Naive thymus-derived CD4-positive, alpha-beta T cell (primary cell): ENCODE results near the gene EXT2. TPM values are rescaled to one million over a fixed set of nuclear protein-coding genes. Genes with fewer than 3 reads are reported as not detected.

ENCODE experiments used
- ATAC-seq: fragments of 150-1000 bp; cut with Tn5 transposase; 2 replicates; pipeline ENCODE4 v1.10.0; 2021; ENCODE audit warnings: mild to moderate bottlenecking, moderate library complexity
- CTCF ChIA-PET: fragments of 350-600 bp; sonication (Branson Sonifier 250); formaldehyde crosslinking; loops from one replicate; lab custom pipeline; 2021; ENCODE audit warnings: antibody characterized with exemption; lab: Charles Lee
- POLR2A ChIA-PET: fragments of 350-600 bp; sonication (Branson Sonifier 250); formaldehyde crosslinking; loops from one replicate; lab custom pipeline; 2021; ENCODE audit warnings: antibody characterized with exemption, inconsistent platforms; lab: Charles Lee
- DNase-seq, 9 donors: peaks; one replicate each; pipeline versions ENCODE4 v3.0.0 to v3.0.0-alpha.2; 2020 to 2022; ENCODE audit warnings: mixed read lengths in 1 of 9
- H3K27ac ChIP-seq: one replicate; pipeline ENCODE4 v1.7.0; 2013; ENCODE audit warnings: mild to moderate bottlenecking, low read depth, low read length, moderate library complexity
- H3K27me3 ChIP-seq, 2 donors: one replicate each; pipeline ENCODE4 v1.7.0; 2013; ENCODE audit warnings: low read length in 2 of 2, mild to moderate bottlenecking in 2 of 2, moderate library complexity in 2 of 2; ENCODE audit not compliant: control insufficient read depth in 2 of 2, insufficient read depth in 2 of 2
- H3K36me3 ChIP-seq, 3 experiments: 1 replicate in 2 of 3; 2 replicates in 1 of 3; pipeline ENCODE4 v1.7.0; 2013; ENCODE audit warnings: low read length in 3 of 3, mild to moderate bottlenecking in 3 of 3, moderate library complexity in 1 of 3; ENCODE audit not compliant: insufficient read depth in 3 of 3, control insufficient read depth in 2 of 3
- H3K4me1 ChIP-seq, 2 donors: one replicate each; pipeline ENCODE4 v1.7.0; 2013; ENCODE audit warnings: low read length in 2 of 2, mild to moderate bottlenecking in 2 of 2, moderate library complexity in 1 of 2; ENCODE audit not compliant: control insufficient read depth in 2 of 2, insufficient read depth in 2 of 2
- H3K4me3 ChIP-seq: 2 replicates; pipeline ENCODE4 v1.7.0; 2013; ENCODE audit warnings: mild to moderate bottlenecking, low read length
- H3K9me3 ChIP-seq, 3 experiments: 1 replicate in 2 of 3; 2 replicates in 1 of 3; pipeline ENCODE4 v1.7.0; 2013; ENCODE audit warnings: low read length in 3 of 3; ENCODE audit not compliant: control insufficient read depth in 2 of 3
- H3K27ac Mint-ChIP-seq, 9 donors: one replicate each; pipeline ENCODE4 v1.8.0; 2020 to 2022; ENCODE audit warnings: mixed read lengths in 9 of 9, mild to moderate bottlenecking in 8 of 9, moderate library complexity in 5 of 9, inconsistent platforms in 2 of 9
- H3K27me3 Mint-ChIP-seq, 5 donors: one replicate each; pipeline ENCODE4 v1.8.0; 2021 to 2022; ENCODE audit warnings: mixed read lengths in 5 of 5, mild to moderate bottlenecking in 1 of 5
- H3K36me3 Mint-ChIP-seq, 5 donors: one replicate each; pipeline ENCODE4 v1.8.0; 2020 to 2022; ENCODE audit warnings: mixed read lengths in 5 of 5, mild to moderate bottlenecking in 3 of 5, inconsistent platforms in 1 of 5
- H3K4me1 Mint-ChIP-seq, 7 donors: one replicate each; pipeline ENCODE4 v1.8.0; 2020 to 2022; ENCODE audit warnings: mixed read lengths in 7 of 7, mild to moderate bottlenecking in 3 of 7, inconsistent platforms in 1 of 7
- H3K4me3 Mint-ChIP-seq, 10 donors: one replicate each; pipeline ENCODE4 v1.8.0; 2020 to 2022; ENCODE audit warnings: mild to moderate bottlenecking in 10 of 10, mixed read lengths in 10 of 10, moderate library complexity in 6 of 10, inconsistent platforms in 2 of 10
- H3K9me3 Mint-ChIP-seq, 11 donors: one replicate each; pipeline ENCODE4 v1.8.0; 2020 to 2022; ENCODE audit warnings: mixed read lengths in 11 of 11, mild to moderate bottlenecking in 4 of 11, inconsistent platforms in 1 of 11, moderate library complexity in 1 of 11
- intact Hi-C, 2 donors: fragments of 100-400 bp; cut with micrococcal nuclease; formaldehyde crosslinking; loops; one replicate each; pipeline ENCODE4 v1.15.1; 2023
- polyA plus RNA-seq, 2 donors: library from polyadenylated mRNA; unstranded; fragments of 300-500 nt; fragmentation: Illumina TruSeq; gene quantifications; one replicate each; pipeline ENCODE4 v1.2.3, GENCODE V29; 2021
- total RNA-seq, 6 experiments: library from RNA in 5 of 6; stranded (reverse) in 5 of 6; gene quantifications; 1 replicate in 5 of 6; 2 replicates in 1 of 6; pipeline ENCODE4 v1.2.3 and lab custom pipeline; 2021 to 2026

EXT2 gene
- total and polyA plus RNA-seq, 7 experiments from 2014 or later, result 27.2 to 43.9 (median 31.5) TPM

- intact Hi-C loops, result no loop called here
- peaks cover 0 to 3% (median 0%) of the 10 kb centered on the region in 3 experiments for H3K36me3 ChIP-seq
- peaks cover 8 to 72% (median 62%) of the 10 kb centered on the region in 5 donors for H3K36me3 Mint-ChIP-seq
- no peak for DNase-seq
- POLR2A ChIA-PET, result no interaction called here
- no peaks in the 10 kb centered on the region for H3K4me1 ChIP-seq
- peaks cover 0 to 9% (median 0%) of the 10 kb centered on the region in 11 donors for H3K9me3 Mint-ChIP-seq
- no peak overlapping the region for H3K27ac Mint-ChIP-seq
- no peaks in the 10 kb centered on the region for H3K9me3 ChIP-seq
- no peak overlapping the region for H3K27ac ChIP-seq
- CTCF ChIA-PET, result interaction anchor here (0.9 kb wide), 1 partner anchor 26 kb away, joined by 3 read pairs; no protein-coding TSS in a partner anchor
- H3K4me3 Mint-ChIP-seq, result no peak overlapping the region
- no peaks in the 10 kb centered on the region for H3K27me3 ChIP-seq
- no peaks in the 10 kb centered on the region for H3K4me1 Mint-ChIP-seq
- ATAC-seq, result no peak
- H3K27me3 Mint-ChIP-seq, result no peaks in the 10 kb centered on the region
- H3K4me3 ChIP-seq, result no peak overlapping the region
Measured at GRCh38 chr11:44217432-44217831, 122.0 kb downstream of the EXT2 start.

- ATAC-seq, result no peak
- Histone ChIP-seq H3K27me3 (no peaks in the 10 kb centered on the region), H3K4me3 (no peak overlapping the region), H3K9me3 (no peaks in the 10 kb centered on the region), H3K27ac (no peak overlapping the region), H3K36me3 (peaks cover 0 to 3% (median 0%) of the 10 kb centered on the region in 3 experiments), H3K4me1 (no peaks in the 10 kb centered on the region)
- Mint-ChIP-seq H3K27me3 (no peaks in the 10 kb centered on the region), H3K9me3 (no peaks in the 10 kb centered on the region), H3K27ac (no peak overlapping the region), H3K4me1 (peaks cover 0 to 7% (median 2%) of the 10 kb centered on the region in 7 donors), H3K36me3 (peaks cover 5 to 63% (median 47%) of the 10 kb centered on the region in 5 donors), H3K4me3 (no peak overlapping the region)
- CTCF ChIA-PET, result no interaction called here
- DNase-seq, result no peak
- intact Hi-C loops, result no loop called here
- POLR2A ChIA-PET, result interaction anchor here (0.6 kb wide), 1 partner anchor 51 kb away, joined by 3 read pairs; no protein-coding TSS in a partner anchor
Measured at GRCh38 chr11:44219830-44220796, 124.6 kb downstream of the EXT2 start.

DNA sequence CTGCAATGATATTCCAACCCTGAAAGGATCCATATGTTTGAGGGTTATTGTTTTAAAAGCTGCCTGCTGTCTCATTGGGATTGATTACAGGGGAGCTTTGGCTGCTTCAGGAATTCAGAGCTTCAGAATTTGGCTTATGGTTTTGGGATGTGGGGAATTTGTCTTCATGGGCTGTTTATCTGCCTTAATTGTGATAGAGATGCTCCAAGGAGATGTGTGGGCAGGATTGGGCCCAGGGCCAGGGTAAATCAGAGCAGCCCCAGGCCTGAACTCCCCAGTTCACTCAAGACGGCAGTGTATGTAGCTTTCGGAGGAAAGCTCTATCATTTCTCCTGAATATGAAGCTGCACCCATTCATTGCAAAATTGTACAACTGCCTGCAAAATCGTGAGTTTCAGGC, 126.0 kb downstream of the EXT2 start:
- DNase-seq (no peak), ATAC-seq (no peak)
- peaks cover 0 to 20% (median 7%) of the 10 kb centered on the region in 7 donors for H3K4me1 Mint-ChIP-seq
- H3K36me3 ChIP-seq, result peaks cover 0 to 3% (median 0%) of the 10 kb centered on the region in 3 experiments
- ChIA-PET CTCF (interaction anchor here (0.5 kb wide), 1 partner anchor 83 kb away, joined by 3 read pairs; no protein-coding TSS in a partner anchor), POLR2A (no interaction called here)
- intact Hi-C loops, result no loop called here
- H3K4me1 ChIP-seq, result no peaks in the 10 kb centered on the region
- H3K4me3 ChIP-seq, result no peak overlapping the region
- no peak overlapping the region for H3K27ac ChIP-seq
- H3K36me3 Mint-ChIP-seq, result peaks cover 5 to 66% (median 38%) of the 10 kb centered on the region in 5 donors
- H3K9me3 Mint-ChIP-seq, result no peaks in the 10 kb centered on the region
- H3K9me3 ChIP-seq, result no peaks in the 10 kb centered on the region
- no peak overlapping the region for H3K27ac Mint-ChIP-seq
- H3K4me3 Mint-ChIP-seq, result no peak overlapping the region
- no peaks in the 10 kb centered on the region for H3K27me3 Mint-ChIP-seq
- no peaks in the 10 kb centered on the region for H3K27me3 ChIP-seq

GRCh38 chr11:44221992-44222391, 126.5 kb downstream of the EXT2 start:
- Mint-ChIP-seq H3K4me1 (peaks cover 0 to 26% (median 11%) of the 10 kb centered on the region in 7 donors), H3K27ac (no peak overlapping the region), H3K36me3 (peaks cover 5 to 63% (median 35%) of the 10 kb centered on the region in 5 donors)

GRCh38 chr11:44223238-44223637, 127.8 kb downstream of the EXT2 start:
- H3K4me1 ChIP-seq, result peaks cover 0 to 3% of the 10 kb centered on the region in 2 donors
- DNase-seq, result no peak
- ATAC-seq, result no peak
- H3K4me3 ChIP-seq, result no peak overlapping the region
- POLR2A ChIA-PET, result no interaction called here
- H3K9me3 Mint-ChIP-seq, result no peaks in the 10 kb centered on the region
- CTCF ChIA-PET, result no interaction called here
- H3K27ac Mint-ChIP-seq, result no peak overlapping the region
- peaks cover 4 to 59% (median 30%) of the 10 kb centered on the region in 5 donors for H3K36me3 Mint-ChIP-seq
- H3K27ac ChIP-seq, result no peak overlapping the region
- no peaks in the 10 kb centered on the region for H3K27me3 Mint-ChIP-seq
- H3K9me3 ChIP-seq, result no peaks in the 10 kb centered on the region
- no peaks in the 10 kb centered on the region for H3K27me3 ChIP-seq
- peaks cover 0 to 31% (median 16%) of the 10 kb centered on the region in 7 donors for H3K4me1 Mint-ChIP-seq
- H3K36me3 ChIP-seq, result peaks cover 0 to 3% (median 0%) of the 10 kb centered on the region in 3 experiments
- intact Hi-C loops, result no loop called here
- no peak overlapping the region for H3K4me3 Mint-ChIP-seq

More at GRCh38 chr11:44221992-44222391, 126.5 kb downstream of the EXT2 start:
- no peak overlapping the region for H3K4me3 Mint-ChIP-seq
- CTCF ChIA-PET, result interaction anchor here (0.5 kb wide), 1 partner anchor 83 kb away, joined by 3 read pairs; no protein-coding TSS in a partner anchor
- H3K9me3 Mint-ChIP-seq, result no peaks in the 10 kb centered on the region
- Histone ChIP-seq H3K4me1 (no peaks in the 10 kb centered on the region), H3K27me3 (no peaks in the 10 kb centered on the region), H3K36me3 (peaks cover 0 to 3% (median 0%) of the 10 kb centered on the region in 3 experiments), H3K4me3 (no peak overlapping the region), H3K9me3 (no peaks in the 10 kb centered on the region), H3K27ac (no peak overlapping the region)
- no peaks in the 10 kb centered on the region for H3K27me3 Mint-ChIP-seq
- DNase-seq (no peak), ATAC-seq (no peak)
- intact Hi-C loops, result no loop called here
- POLR2A ChIA-PET, result no interaction called here

DNA sequence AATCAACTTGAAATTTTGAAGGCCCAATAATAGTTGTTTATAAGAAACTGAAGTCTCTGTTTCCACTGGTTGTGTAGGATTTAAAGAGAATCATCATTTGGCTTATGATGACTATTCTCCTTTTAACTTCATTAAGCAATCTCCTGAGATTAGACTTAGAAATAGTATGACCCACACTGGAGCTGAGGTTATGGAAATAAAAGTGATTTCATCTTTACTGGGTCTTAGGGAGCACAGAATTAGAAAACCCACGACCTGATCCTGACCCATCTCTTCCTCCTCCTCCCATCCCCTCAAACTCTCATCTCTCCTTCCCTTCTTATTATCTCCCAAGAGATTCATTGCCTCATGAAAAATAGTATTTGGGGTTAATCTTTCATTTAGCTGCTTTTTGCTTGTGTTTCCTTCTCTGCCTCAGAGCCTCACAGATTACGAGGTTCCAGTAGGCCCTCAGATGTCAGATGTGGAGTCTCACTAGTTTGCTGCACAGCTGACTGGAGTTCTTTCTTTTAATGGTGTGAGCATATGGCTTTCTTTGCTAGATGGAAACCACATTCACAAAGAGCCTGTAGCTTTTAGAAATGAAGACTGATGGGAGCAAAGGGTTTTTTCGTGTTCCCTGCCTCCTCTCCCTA, 129.5 kb downstream of the EXT2 start:
- no peaks in the 10 kb centered on the region for H3K27me3 Mint-ChIP-seq
- Histone ChIP-seq H3K27ac (no peak overlapping the region), H3K36me3 (peaks cover 0 to 3% (median 0%) of the 10 kb centered on the region in 3 experiments), H3K9me3 (no peaks in the 10 kb centered on the region), H3K4me3 (no peak overlapping the region), H3K4me1 (peaks cover 0 to 3% of the 10 kb centered on the region in 2 donors), H3K27me3 (no peaks in the 10 kb centered on the region)
- peak overlapping the region in 2 of 9 donors; percentile 27 to 82 for H3K27ac Mint-ChIP-seq
- ATAC-seq, result no peak
- H3K36me3 Mint-ChIP-seq, result peaks cover 2 to 51% (median 27%) of the 10 kb centered on the region in 5 donors
- CTCF ChIA-PET, result no interaction called here
- DNase-seq, result no peak
- intact Hi-C loops, result no loop called here
- H3K9me3 Mint-ChIP-seq, result no peaks in the 10 kb centered on the region
- POLR2A ChIA-PET, result no interaction called here
- peaks cover 0 to 31% (median 16%) of the 10 kb centered on the region in 7 donors for H3K4me1 Mint-ChIP-seq
- no peak overlapping the region for H3K4me3 Mint-ChIP-seq
